IMR-90 (cell line): ENCODE results near the gene TUBGCP3. TPM values are rescaled to one million over a fixed set of nuclear protein-coding genes. Genes with fewer than 3 reads are reported as not detected.

ENCODE experiments used
- polyA plus RNA-seq, 3 experiments: library from polyadenylated mRNA; depleted of rRNA; stranded (reverse); fragments of >200 nt; gene quantifications; 2 replicates each; pipeline ENCODE4 v1.2.3, GENCODE V29; 2012; ENCODE audit warnings: low replicate concordance in 1 of 3
- total RNA-seq: library from RNA; depleted of rRNA; stranded (reverse); fragments of >200 nt; gene quantifications from 2 replicates; pipeline ENCODE4 v1.2.3, GENCODE V29; 2012; rRNA removed

TUBGCP3 gene
- total and polyA plus RNA-seq, 2 of the 4 experiments (the other 2 are of a cell fraction): 16.0 to 17.8 TPM

Other genes with a start within 250 kb of the TUBGCP3 start
- gene SPACA7, start 211.8 kb downstream of the TUBGCP3 start, total RNA-seq: not detected in 2 replicates
- gene SPACA7, start 211.8 kb downstream of the TUBGCP3 start, polyA plus RNA-seq (2012; rRNA removed): not detected in 2 replicates
- gene ATP11A, start 101.9 kb upstream of the TUBGCP3 start, total RNA-seq: 8.4 and 8.9 TPM in 2 replicates
- gene ATP11A, start 101.9 kb upstream of the TUBGCP3 start, polyA plus RNA-seq (2012; rRNA removed): 11.4 and 12.0 TPM in 2 replicates